ENCODE measurements around the gene PDHX. TPM values are rescaled to one million over a fixed set of nuclear protein-coding genes. Genes with fewer than 3 reads are reported as not detected.
"Not testable (repeated sequence)": the region's sequence is repeated elsewhere in the genome, so short reads cannot be mapped to it uniquely, and the experiment has no call there.

PDHX gene
- total RNA-seq: 57.9 TPM
- long read RNA-seq, transcript PDHX-201 (11 exons, 2,389 nt): major isoform, 117 of 175 reads
- long read RNA-seq, partial matches to known transcripts: 29 of 175 reads
- long read RNA-seq, other reads (novel, unspliced or antisense): 24 of 175 reads

DNA sequence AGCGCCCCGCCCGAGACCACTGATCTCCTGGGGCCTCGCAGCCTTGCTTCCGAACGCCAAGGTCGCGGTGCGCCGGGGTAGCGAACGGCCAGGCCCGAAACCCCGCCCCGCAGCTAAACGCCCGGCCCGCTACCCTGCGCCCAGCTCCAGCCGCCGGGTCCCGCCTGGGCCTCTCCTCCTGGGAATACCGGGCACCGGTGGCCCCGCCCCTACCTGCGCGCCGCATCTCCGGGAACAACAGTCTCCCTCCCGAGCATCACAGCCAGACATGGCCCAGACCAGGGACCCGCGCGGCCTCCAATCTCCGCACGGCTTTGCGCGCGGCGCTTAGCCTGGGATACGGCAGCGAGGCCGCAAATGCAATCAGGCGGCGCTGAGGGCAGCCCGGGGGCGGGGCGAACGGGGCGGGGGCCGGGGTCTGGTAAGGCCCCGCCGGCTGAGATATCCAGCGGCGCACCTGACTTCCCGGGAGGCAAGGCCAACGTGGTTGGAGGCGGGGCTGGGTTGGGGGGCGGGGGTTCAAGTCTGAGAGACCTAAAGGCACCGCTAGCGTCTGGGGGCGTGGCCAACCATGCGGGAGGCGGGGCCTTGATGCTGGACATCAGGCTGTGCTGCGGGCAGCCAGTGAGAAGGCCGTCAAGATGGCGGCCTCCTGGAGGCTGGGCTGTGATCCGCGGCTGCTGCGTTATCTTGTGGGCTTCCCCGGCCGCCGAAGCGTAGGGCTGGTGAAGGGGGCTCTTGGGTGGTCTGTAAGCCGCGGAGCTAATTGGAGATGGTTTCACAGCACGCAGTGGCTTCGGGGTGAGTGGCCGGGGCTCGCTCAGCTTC lies at the start of gene PDHX, which contains the start of gene APIP:
PDHX (plus strand) TSS at position 604 of the 828 bp plus-strand sequence; CDS start at position 642, 38 bp downstream.
APIP (minus strand) TSS at position 365 of the 828 bp plus-strand sequence; CDS start at position 270, 95 bp downstream.
- peak; percentile 99 for DNase-seq (ENCODE audit: low spot score)

DNA sequence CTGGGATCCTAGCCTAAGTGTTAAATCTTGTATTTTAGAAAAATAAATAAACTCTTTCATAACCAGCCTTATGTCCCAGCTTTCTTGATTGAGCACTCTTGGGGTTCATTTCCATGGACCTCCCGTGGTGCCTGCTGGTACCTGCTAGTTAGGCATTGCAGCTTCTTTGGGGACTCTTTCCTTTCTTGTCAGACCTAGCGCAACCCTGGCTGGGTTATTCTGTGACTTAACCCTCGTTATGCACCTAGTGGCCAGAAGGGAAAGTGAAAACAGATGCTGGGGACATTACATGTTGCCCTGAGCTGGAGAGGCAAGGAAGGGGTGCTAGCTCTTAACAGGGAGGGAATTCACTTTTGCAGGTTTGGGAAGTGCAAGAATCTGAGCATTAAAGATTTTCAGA lies 47.0 kb upstream of the PDHX start:
- DNase-seq (ENCODE audit: low spot score): no peak

DNA sequence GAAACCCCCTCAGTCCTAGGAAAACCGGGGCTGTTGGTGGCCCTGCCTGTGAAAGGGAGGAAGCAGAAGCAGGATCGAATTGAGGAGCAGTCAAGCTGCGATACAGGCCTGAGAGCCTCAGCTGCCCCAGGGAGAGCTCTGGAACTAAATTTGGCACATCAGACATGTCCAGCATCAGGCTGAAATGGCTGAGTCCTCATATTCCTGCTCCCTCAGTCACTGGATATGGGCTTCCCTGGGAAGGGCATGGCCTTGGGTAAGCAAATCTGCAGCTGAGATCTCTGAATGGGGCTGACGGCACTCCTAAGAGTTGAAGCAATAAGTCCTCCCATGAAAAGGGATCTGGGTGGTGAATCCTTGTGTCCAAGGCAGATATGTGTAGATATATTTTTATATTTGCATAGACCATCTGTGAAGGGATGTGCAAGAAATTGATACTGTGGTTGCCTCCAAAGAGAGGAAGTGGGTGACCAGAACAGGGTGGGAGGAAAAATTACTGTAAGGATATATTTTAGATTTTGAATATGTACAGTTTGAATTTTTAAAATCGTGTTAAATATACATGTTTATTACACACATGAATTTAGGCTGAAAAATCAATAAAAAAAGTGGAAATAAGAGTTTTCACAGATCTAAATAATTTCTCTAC lies 45.7 kb upstream of the PDHX start:
- DNase-seq (ENCODE audit: low spot score): no peak

DNA sequence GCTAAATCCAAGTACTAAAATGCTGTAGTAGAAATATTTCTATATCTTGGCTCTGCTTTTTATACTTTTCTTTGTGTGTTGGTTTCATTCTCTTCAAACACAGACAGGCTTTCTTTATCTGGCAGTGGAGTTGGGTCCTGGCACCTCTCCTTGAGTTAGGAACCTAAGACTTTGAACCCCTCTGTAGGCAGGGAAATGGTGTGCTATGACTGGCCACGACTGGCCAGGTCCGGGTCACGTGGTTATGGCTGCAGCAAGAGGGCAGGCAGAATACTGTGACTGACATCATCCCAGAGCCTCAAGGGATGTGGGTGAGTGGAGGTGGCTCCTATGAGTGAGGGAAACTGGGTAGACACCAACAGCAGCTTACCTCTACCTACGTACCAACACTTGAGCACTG lies 42.2 kb upstream of the PDHX start:
- no peak for DNase-seq (ENCODE audit: low spot score)

DNA sequence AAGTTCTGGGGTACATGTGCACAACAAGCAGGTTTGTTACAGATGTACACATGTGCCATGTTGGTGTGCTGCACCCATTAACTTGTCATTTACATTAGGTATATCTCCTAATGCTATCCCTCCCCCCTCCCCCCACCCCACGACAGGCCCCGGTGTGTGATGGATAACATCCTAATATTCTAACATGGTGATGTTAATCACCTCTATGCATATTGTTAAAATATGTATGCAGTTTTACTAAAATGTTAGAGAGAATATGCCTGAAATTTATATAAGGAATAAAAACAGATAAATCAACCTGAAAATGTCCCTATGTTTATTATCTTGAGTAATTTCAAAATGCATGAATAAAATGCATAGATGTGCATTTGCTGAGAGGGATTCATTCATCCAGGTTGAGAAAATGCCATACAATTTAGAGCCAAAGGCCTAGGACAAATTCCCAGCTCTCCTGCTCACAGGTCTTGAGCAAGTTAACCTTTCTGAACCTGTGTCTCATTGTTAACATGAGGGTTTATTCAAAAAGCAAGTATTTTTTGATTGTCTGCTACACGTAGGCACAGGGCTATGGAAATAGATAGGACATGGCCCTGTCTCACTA lies 38.9 kb upstream of the PDHX start:
- DNase-seq (ENCODE audit: low spot score): no peak

DNA sequence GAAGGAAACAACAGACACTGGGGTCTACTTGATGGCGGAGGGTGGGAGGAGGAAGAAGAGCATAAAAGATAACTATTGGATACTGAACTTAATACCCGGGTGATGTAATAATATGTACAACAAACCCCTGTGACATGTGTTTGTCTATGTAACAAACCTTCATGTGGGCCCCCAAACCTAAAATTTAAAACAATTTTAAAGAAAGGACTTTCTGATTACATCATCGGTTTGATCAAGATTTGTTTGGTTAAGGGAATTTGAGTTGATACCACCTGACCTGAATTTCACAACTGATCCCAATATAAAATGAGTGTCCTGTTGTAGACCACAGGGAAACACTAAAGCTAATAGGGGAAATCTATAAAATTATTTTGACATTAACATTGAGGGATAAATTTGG lies 34.5 kb upstream of the PDHX start:
- no peak for DNase-seq (ENCODE audit: low spot score)

DNA sequence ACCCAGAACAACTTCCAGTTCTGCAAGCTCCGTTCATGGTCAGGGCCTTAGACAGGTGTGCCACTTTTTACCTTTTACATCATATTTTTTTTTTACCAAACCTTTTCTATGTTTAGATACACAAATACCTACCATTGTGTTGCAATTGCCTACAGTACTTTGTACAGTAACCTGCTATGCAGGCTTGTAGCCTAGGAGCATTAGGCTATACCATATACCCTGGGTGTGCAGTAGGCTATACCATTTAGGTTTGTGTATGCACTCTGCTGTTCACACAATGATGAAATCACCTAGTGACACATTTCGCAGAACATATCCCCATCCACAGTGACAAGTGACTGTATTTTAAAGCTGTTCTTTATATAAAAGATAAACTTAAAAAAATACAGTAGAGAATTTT lies 29.8 kb upstream of the PDHX start:
- DNase-seq (ENCODE audit: low spot score): no peak

DNA sequence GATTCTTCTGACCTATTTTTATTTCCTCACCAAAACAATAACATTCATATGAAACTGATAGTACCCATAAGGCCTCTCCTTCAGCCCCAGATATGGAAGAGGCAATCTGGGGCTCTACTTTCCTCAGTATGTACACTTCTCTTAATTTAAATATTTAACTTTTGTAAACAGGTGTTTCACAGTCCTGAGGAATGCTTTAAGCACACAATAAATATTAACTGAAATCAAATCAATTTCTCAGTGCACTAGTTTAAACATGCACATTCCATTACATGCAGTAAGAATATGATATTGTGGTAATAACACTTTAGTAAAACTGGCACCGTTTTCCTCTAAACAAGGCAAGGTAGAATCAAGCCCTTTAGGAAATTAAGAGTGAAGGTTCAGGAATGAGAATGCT lies 29.2 kb upstream of the PDHX start:
- DNase-seq (ENCODE audit: low spot score): no peak

DNA sequence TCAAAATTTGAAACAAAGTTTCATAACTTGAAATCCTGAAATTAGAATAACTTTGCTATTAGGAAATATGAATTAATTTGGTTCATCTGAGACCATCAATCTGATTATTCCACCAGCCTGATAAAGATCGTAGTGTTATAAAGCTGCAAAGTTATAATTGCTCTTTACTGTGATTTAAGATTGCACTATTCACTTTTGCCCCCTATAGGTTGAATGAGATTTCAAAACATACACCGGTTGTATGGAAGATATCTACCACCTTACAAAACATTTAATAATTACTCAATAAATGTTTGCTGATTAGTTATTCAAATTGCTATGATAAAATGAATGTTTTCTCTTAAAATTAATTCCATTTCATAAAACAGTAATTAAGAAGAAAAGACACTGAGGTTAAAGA lies 26.3 kb upstream of the PDHX start:
- no peak for DNase-seq (ENCODE audit: low spot score)

DNA sequence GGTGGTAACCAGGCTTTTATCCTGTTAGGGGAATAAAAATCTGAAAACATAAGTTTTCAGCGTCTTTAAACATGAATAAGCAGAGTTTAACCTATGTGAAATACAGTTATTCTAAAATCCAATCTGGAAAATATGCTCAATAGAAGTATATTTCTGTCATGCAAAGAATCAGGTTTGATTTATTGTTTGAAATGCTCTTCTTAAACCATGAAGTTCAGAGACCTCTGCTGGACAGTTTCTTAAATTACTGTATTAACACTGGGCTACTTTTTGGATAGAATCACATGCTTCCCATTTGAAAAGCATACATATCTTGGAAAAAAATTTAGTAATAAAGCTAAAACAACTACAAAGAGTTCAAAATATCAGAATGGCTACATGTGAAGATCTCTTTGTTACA lies 25.6 kb upstream of the PDHX start:
- no peak for DNase-seq (ENCODE audit: low spot score)

DNA sequence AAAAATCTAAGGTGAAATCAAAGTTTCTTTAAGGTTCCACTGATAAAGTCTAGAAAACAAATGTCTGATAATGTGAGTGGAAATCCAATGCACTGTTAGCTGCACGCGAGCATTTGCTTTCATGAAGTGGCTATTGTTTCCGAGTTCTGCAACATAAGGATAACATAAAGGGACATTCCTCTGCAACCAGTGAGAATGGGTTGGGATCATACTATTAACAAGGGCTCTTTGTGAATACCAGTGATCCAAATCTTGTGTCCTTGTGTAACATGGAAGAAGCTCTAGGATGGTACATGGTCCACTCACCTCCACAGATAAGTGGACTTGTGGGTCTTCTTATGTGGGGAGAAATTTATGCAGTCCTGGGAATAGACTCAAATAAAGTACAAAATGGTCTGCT lies 24.8 kb upstream of the PDHX start:
- no peak for DNase-seq (ENCODE audit: low spot score)

DNA sequence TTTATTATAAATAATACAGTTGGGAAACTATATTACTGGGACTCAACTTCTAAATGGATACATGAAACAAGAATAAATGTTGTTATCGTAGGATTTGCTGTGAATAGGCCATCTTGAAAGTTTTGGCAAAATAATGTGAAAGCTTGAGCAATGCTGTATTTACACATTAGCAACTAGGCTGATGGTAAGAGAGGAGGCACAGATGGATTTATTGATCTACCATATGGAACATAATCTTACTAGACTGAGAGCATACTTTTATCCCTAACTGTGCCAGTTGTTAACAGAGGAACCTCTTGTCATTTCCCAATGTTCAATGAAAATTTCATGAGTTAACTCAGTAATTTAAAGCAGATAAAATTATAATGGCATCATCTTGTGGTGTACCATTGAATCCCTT lies 23.0 kb upstream of the PDHX start:
- no peak for DNase-seq (ENCODE audit: low spot score)

DNA sequence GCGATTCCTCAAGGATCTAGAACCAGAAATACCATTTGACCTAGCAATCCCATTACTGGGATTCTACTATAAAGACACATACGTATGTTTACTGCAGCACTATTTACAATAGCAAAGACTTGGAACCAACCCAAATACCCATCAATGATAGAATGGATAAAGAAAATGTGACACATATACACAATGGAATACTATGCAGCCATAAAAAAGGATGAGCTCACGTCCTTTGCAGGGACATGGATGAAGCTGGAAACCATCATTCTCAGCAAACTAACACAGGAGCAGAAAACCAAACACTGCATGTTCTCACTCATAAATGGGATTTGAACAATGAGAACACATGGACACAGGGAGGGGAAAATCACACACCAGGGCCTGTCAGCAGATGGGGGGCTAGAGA lies 20.2 kb upstream of the PDHX start:
- DNase-seq (ENCODE audit: low spot score): not testable (repeated sequence)

DNA sequence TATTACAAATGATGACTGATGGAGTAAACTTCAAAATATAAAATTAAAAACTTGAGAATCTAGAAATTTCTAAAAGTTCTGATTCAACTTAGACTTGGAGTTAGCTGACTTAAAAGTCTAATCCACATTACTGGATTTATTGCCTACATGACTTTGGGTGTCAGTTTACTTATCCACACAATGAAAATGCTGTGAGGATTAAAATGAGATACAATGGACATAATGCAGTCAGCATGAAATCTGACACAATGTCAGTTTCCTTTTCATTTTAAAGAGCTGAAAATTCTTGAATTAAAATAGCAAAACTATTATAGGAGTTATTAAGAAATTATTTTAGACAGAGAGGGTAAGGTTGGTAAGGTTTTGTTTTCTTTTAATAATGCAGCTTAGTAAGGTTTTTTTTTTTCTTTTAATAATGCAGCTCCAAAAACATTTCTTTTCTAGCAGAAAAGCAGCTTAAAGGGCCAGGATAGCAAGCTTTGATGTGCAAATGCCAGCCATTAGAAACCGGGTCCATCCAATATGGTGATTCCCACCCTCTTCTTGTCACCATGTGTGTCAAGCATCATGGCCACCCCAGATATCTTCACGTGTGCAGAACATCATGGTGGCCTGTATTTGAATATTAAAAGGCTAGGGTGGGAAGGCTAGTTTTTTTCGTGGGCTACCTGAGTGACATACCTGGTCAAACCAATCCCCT lies 19.1 kb upstream of the PDHX start:
- DNase-seq (ENCODE audit: low spot score): no peak

DNA sequence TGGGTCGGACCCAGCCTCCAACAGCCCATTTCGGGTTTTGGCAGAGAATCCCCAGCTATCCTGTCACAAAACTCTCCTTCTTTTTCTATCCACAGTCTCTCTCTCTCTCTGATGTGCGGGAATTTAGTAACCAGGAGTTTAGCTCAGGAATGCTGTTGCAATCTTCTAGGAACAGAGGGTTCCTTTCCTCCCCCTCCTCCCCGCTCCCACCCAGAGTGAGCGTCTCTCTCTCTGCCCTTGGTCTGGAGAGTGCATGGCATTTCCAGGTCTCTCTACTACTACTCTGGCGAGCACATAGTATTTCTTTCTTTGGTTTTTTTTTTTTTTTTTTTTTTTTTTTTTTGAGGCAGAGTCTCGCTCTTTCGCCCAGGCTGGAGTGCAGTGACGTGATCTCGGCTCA lies 17.9 kb upstream of the PDHX start:
- DNase-seq (ENCODE audit: low spot score): no peak

DNA sequence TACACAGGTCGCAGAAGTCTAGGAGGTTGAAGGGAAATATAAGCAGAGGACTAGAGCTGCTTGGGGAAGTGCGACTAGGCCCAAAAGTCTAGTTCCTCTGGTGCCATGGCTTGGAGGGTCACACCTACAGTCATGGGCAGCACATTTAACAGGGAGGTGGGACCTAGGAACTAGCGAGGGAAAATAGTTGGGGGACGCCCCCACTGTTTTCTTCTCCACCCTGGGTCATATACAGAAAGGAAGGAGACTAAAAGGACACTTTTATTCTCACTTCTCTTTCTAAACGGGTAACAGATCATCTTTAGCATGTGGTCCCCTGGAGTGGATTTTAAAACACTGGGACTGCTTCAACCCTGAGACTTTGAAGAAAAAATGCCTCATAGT lies 16.8 kb upstream of the PDHX start:
- no peak for DNase-seq (ENCODE audit: low spot score)

DNA sequence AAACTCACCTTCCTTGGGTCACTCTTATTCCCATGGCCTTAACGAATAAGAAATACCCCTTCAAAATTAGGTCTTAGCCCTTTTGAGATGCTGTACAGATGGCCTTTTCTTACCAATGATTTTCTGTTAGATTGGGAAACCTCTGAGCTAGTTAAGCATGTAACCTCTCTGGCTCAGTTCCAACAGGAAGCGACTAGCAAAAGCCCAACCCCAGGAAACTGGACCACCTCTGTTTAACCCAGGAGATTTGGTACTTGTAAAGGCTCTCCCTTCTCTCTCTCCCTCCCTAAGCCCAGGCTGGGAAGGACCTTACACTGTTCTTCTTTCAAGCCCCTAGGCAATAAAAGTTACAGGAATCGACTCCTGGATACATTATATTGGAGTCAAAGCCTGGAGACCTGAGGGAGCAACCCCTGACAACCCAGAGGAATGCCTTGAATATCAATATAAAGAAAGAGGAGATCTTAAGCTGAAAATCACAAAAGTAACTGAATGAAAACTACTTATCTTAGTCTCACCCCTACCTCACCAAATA lies 11.9 kb upstream of the PDHX start:
- DNase-seq (ENCODE audit: low spot score): no peak

DNA sequence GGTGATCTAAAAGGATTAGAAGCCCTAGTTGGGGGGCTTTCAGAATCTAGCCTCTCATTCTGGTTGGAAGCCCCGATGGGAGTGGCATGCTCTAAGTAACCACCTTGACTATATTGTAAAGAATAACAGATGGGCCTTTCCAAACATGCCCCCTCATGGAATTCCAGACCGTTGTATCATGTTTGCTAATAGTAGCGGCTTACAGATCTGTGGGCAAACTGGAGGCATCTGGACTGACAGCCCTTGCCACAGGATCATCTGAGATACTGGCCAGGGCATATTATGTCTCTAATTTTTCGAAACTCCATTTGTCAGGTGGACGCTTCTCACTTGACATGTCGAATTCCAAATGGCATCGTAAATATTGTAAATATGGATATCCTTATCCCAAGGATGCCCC lies 10.8 kb upstream of the PDHX start:
- DNase-seq (ENCODE audit: low spot score): no peak

DNA sequence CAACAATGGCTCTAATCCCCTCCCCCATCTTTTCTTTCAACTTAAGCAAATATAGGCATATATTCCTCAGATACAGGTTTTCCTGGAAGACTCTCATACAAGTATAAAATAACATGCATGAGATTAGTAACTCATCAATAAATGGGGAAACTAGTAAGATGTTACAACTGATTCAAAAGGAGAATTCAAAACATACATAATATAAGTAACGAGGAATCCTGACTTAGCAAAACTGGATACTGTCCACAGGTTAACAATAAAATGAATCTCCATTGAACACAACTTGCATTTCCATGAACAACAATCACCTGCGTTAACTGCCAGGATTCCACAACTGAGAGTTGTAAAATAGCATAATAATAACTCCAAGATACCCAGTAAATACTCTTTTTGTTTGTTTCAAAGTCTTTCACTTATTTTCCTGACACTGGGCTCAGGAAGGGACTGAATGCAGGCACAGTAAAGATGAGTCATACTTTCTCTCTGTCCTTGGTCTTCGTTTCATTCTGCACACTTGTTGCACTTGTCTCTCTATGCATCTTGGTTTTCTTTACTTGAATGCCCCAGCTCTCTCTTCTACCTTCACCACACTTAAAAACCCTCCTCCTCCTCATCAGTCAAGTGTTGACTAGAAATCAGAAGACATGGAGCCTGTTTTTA lies 8.4 kb upstream of the PDHX start:
- no peak for DNase-seq (ENCODE audit: low spot score)

DNA sequence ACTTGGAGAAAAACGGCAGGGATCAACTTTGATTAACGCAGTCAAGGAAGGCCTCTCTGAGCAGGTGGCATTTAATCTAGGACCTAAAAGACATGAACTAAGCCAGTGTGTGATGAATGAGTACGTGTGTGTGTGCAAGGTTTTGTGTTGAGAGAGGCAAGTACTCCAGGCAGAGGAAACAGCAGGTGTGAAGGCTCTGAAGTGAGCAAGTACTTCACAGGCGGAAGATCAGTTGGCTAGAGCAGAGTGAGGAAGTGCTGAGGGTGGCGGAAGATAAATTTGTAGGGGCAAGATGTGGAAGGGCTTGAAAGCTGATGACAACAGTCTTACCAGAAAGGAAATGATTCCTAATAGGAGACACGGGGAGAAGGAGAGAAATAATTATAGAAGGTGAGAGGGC lies 7.0 kb upstream of the PDHX start:
- DNase-seq (ENCODE audit: low spot score): no peak

DNA sequence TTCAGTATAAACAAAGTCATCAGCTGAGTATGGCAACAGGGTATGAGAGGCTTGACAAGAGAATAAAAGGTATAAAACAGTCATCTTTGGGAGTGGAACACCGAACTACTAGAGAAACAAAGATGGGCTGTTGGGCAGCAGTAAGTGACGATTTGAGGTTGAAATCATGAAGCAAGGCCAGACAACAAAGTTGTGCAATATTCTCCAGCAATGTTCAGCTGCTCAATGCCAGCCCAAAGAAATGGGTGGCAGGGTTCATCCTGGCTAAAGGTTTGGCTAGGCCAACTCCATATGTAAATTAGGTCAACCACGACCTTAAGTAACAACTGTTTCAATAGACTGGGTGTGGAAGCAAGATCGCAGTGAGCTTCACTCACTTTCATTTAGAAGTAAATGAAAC lies 6.5 kb upstream of the PDHX start:
- DNase-seq (ENCODE audit: low spot score): no peak
